Measurements from ENCODE around the gene SCLT1. TPM values are rescaled to one million over a fixed set of nuclear protein-coding genes. Genes with fewer than 3 reads are reported as not detected.

Gene SCLT1
- total RNA-seq, 4 donors from 2014 or later, result 5.2 to 26.0 (median 9.0) TPM

DNA sequence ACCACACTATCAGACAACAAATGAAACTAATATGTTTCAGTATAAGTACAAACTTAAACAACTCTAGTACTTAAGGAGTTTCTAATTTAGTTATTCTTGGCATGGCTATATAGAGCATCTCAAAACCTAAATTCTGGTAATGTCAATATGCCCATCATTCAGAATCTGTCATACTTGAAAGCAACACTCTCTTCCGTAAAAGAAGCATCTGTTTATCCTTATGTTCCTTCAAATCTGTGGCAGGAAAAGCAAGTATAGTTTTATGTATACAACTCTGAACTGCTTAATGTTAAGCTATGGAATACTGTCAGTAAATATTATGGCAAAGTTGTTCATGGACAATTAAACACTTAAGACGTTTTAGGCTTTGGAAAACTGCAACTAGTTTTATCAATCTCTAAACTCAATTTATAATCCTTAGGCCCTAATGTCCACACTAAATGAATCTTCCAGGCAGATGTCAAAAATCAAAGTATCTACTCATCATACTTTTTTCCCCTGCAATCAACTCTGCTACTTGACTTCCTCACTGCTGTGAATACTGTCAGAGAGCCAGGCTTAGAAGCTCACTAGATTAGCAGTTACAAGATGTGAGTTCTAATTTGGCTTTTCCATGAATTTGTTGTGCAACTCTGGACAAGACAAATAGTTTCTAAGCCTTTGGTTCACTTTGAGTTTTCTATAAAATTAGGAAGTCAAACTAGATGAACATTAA is 109.4 kb downstream of the SCLT1 start:
- Histone ChIP-seq H3K4me3 (no peak overlapping the region), H3K27ac (no peak overlapping the region), H3K4me1 (no peaks in the 10 kb centered on the region), H3K9me3 (no peaks in the 10 kb centered on the region), H3K27me3 (no peaks in the 10 kb centered on the region), H3K36me3 (peaks cover 0 to 17% of the 10 kb centered on the region in 2 donors)
- ATAC-seq, result no peak
- WGBS, 2 donors (ENCODE audit: low coverage in 1 of 2), result 58 to 67% methylated on average over 2 of the region's 2 CpGs
- TF ChIP-seq EP300 (IDR thresholded peaks at IDR 0.05) (no peak), POLR2A (IDR thresholded peaks at IDR 0.05) (no peak), POLR2AphosphoS5 (IDR thresholded peaks at IDR 0.05) (no peak)
- TF ChIP-seq, protein P1, sequence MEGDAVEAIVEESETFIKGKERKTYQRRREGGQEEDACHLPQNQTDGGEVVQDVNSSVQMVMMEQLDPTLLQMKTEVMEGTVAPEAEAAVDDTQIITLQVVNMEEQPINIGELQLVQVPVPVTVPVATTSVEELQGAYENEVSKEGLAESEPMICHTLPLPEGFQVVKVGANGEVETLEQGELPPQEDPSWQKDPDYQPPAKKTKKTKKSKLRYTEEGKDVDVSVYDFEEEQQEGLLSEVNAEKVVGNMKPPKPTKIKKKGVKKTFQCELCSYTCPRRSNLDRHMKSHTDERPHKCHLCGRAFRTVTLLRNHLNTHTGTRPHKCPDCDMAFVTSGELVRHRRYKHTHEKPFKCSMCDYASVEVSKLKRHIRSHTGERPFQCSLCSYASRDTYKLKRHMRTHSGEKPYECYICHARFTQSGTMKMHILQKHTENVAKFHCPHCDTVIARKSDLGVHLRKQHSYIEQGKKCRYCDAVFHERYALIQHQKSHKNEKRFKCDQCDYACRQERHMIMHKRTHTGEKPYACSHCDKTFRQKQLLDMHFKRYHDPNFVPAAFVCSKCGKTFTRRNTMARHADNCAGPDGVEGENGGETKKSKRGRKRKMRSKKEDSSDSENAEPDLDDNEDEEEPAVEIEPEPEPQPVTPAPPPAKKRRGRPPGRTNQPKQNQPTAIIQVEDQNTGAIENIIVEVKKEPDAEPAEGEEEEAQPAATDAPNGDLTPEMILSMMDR (IDR thresholded peaks at IDR 0.05), result no peak

DNA sequence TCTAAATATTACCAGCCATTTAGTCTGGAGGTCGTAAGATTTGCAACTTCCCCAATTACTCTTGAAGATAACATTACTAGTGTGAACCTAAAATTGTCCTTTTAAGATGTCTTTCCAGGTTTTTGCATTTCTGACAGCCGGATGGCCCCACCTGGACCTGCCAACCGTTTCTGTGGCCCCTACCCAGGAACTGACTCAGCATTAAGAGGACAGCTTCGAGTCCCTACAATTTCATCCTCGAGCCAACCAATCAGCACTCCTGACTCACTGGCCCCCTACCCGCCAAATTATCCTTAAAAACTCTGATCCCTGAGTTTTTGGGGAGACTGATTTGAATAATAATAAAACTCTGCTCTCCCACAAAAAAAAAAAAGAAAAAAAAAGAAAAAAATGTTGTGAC is 112.0 kb downstream of the SCLT1 start:
- no peaks in the 10 kb centered on the region for H3K27me3 ChIP-seq
- H3K4me1 ChIP-seq, result no peaks in the 10 kb centered on the region
- no peak overlapping the region for H3K27ac ChIP-seq
- TF ChIP-seq POLR2A (IDR thresholded peaks at IDR 0.05) (no peak), EP300 (IDR thresholded peaks at IDR 0.05) (no peak), POLR2AphosphoS5 (IDR thresholded peaks at IDR 0.05) (no peak)
- TF ChIP-seq, protein P1 (IDR thresholded peaks at IDR 0.05), result no peak
- no peak for ATAC-seq
- WGBS, 2 donors (ENCODE audit: low coverage in 1 of 2), result 85 to 95% methylated on average over 3 to 6 of the region's 6 CpGs
- H3K36me3 ChIP-seq, result peaks cover 0 to 8% of the 10 kb centered on the region in 2 donors
- H3K9me3 ChIP-seq, result no peaks in the 10 kb centered on the region
- H3K4me3 ChIP-seq, result no peak overlapping the region

DNA sequence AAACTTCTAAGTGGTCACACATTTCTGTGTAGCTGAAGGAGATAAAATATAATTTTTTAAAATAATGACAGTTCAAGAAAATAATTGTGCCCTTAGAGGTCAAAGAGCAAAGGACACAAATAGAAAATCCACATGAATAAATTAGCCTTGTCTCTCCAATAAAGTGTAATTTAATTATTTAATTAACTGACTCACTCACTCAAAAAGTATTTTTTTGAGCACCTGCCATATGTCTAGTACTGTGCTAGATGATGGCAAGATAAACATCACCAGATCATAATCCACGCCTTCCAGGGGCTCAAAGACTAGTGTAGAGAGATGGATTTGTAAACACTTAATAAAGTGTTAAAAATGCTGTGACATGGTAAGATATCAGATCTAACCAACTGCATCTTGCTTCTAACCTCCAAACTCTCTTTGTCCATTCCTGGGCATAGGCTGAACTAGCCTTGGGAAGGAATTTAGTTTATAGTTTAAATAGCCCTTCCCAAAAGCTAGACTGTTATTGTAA is 112.5 kb downstream of the SCLT1 start:
- no peaks in the 10 kb centered on the region for H3K27me3 ChIP-seq
- H3K4me1 ChIP-seq, result no peaks in the 10 kb centered on the region
- no peaks in the 10 kb centered on the region for H3K9me3 ChIP-seq
- peaks cover 0 to 3% of the 10 kb centered on the region in 2 donors for H3K36me3 ChIP-seq
- TF ChIP-seq EP300 (IDR thresholded peaks at IDR 0.05) (no peak), POLR2A (IDR thresholded peaks at IDR 0.05) (no peak), POLR2AphosphoS5 (IDR thresholded peaks at IDR 0.05) (no peak)
- TF ChIP-seq, protein P1 (IDR thresholded peaks at IDR 0.05), result no peak
- H3K27ac ChIP-seq, result no peak overlapping the region
- 18 to 30% methylated on average over 1 of the region's 1 CpG for WGBS, 2 donors (ENCODE audit: low coverage in 1 of 2)
- ATAC-seq, result no peak
- no peak overlapping the region for H3K4me3 ChIP-seq

DNA sequence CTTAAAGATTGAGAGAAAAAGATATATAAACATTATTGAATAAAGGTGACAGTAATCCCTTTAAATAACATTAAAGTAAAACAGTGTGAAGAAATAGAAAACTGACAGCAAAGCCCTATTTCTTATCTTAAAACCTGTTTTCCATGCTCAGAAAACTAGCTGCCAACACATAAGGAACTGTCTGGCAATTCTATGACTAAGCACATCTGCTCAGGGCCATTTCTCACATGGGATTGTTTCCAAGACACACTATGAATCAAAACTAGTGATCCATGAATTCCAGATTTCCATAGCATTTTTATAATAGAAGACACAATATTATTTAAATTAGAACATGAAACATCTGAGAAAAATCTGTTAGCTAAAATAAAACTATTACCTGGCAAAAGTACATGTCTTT is 113.4 kb downstream of the SCLT1 start:
- no peaks in the 10 kb centered on the region for H3K36me3 ChIP-seq
- no peak overlapping the region for H3K4me3 ChIP-seq
- no peak overlapping the region for H3K27ac ChIP-seq
- no peaks in the 10 kb centered on the region for H3K4me1 ChIP-seq
- no peaks in the 10 kb centered on the region for H3K27me3 ChIP-seq
- no peaks in the 10 kb centered on the region for H3K9me3 ChIP-seq
- ATAC-seq, result no peak
- no peak for TF ChIP-seq POLR2A (IDR thresholded peaks at IDR 0.05)
- TF ChIP-seq, protein P1 (IDR thresholded peaks at IDR 0.05), result no peak

DNA sequence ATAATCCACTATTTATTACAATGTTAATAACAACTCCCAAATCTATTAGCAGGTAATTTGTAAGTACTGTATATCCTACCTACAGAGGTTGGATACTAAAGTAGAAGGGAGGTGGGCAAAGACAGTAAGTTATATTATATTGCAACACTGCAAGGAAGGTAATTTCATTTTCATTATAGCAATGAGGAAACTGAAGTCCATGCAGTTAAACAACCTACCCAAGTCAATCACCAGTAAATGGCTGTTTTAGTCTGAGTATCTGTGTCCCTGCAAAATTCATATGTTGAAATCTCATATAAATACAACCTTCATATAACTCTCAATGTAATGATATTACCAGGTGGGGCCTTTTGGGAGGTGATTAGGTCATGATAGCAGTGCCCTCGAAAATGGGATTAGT is 114.4 kb downstream of the SCLT1 start:
- no peak for ATAC-seq
- 94 to 100% methylated on average over 1 of the region's 1 CpG for WGBS, 2 donors (ENCODE audit: low coverage in 1 of 2)
- H3K4me3 ChIP-seq, result no peak overlapping the region
- TF ChIP-seq EP300 (IDR thresholded peaks at IDR 0.05), result no peak
- TF ChIP-seq, protein P1 (IDR thresholded peaks at IDR 0.05), result no peak
- TF ChIP-seq POLR2AphosphoS5 (IDR thresholded peaks at IDR 0.05), result no peak
- TF ChIP-seq POLR2A (IDR thresholded peaks at IDR 0.05), result no peak
- no peaks in the 10 kb centered on the region for H3K36me3 ChIP-seq
- no peak overlapping the region for H3K27ac ChIP-seq
- H3K27me3 ChIP-seq, result no peaks in the 10 kb centered on the region
- H3K4me1 ChIP-seq, result no peaks in the 10 kb centered on the region
- H3K9me3 ChIP-seq, result no peaks in the 10 kb centered on the region

Data from gastroesophageal sphincter (tissue), 4 donors.